ENCODE measurements around the gene GIMAP8.
"Not testable (repeated sequence)": the region's sequence is repeated elsewhere in the genome, so short reads cannot be mapped to it uniquely, and the experiment has no call there.

GIMAP8 gene

DNA sequence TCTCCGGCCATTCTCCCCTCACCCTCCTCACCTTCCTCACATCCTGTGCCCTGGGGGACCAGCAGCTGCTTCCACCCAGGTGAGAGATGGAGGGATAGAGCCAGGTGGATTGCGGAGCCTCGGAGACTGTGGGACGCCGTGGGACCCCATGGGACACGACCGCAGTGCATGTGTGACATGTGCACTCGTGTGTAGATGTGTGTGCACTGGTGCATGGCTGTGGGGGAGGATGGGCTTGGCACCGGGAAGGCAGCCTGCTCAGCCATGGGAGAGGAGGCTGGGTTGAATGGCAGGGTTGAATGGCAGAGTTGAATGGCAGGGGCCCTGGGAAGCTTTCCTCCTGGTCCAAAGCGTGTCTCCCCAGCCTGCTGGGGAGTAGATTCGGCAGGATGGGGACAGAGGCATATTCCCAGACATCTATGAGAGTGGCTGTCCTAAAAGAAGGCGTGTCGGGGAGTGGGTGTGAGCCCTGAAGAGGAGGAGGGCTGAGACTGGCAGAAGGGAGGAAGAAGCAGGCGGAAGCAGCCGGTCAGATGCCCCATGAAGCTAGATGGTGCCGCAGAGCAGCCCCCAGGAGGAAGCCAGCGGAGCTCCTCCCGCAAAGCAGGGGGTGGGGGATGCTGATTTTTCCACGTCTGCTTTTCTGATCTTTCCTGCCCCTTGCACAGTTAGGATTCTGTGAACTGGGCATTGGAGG, 815 bp downstream of the GIMAP8 start:
- no peak overlapping the region for H3K27ac ChIP-seq
- TF ChIP-seq, protein P1, sequence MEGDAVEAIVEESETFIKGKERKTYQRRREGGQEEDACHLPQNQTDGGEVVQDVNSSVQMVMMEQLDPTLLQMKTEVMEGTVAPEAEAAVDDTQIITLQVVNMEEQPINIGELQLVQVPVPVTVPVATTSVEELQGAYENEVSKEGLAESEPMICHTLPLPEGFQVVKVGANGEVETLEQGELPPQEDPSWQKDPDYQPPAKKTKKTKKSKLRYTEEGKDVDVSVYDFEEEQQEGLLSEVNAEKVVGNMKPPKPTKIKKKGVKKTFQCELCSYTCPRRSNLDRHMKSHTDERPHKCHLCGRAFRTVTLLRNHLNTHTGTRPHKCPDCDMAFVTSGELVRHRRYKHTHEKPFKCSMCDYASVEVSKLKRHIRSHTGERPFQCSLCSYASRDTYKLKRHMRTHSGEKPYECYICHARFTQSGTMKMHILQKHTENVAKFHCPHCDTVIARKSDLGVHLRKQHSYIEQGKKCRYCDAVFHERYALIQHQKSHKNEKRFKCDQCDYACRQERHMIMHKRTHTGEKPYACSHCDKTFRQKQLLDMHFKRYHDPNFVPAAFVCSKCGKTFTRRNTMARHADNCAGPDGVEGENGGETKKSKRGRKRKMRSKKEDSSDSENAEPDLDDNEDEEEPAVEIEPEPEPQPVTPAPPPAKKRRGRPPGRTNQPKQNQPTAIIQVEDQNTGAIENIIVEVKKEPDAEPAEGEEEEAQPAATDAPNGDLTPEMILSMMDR (conservative IDR thresholded peaks at IDR 0.05; ENCODE audit: low read depth), result no peak
- DNase-seq (ENCODE audit: low spot score), result no peak
- ChIA-PET CTCF (interaction anchor here (0.6 kb wide), 1 partner anchor 76 kb away, joined by 3 read pairs; no protein-coding TSS in a partner anchor), POLR2A (ENCODE audit: low non-redundant PET) (no interaction called here)

DNA sequence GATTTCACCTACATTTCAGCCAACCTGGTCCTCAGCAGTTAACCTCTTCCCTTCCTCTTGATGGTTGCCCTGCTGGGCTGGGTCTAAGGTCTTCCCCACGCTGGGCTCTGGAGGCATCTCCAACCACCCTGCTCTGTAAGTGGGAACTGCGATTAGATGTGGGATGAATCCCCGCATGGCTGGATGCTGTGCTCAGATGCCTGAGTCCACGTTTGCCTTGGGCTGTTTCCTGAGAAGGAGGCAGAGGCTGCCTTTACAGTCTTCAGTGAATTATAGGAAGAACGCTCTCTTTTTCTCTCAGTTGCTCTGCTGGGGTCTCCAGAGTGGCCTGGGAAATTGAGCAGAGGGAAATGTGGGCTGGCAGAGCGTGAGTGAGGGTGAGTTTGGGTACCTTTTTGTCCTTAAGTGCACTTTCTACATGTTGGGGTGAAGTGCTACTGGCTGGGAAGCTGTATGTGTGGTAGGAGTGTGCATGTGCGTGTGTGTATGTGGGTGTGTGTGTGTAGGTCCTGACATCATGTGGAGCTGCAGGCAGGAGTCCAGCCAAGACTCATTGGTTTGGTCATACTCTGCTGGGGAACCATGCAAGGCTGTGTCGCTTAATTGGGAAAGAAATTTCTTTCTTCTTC, 1.5 kb downstream of the GIMAP8 start:
- no peak overlapping the region for H3K27ac ChIP-seq
- TF ChIP-seq, protein P1 (conservative IDR thresholded peaks at IDR 0.05; ENCODE audit: low read depth), result no peak
- POLR2A ChIA-PET (ENCODE audit: low non-redundant PET), result no interaction called here
- CTCF ChIA-PET, result interaction anchor here (0.6 kb wide), 1 partner anchor 75 kb away, joined by 3 read pairs; no protein-coding TSS in a partner anchor
- DNase-seq (ENCODE audit: low spot score), result no peak

DNA sequence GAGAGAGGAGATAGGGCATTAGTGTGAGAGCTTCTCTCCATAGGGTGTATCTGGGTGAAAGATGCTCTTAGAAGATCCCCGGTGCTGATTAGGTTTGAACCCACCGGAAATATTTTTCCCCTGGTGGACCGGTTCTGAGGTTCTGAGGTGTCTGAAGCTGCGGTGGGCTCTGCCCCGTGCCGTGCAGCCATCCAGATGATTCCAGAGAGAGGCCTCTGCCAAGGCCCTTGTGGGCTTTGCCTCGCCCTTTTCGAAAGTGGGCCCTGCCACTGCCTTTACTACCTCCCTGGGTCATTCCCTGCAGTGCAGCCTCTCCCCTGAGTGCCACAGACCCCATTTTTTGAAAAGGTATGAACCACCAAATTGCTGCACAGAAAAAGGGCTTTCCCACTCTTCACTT, 2.8 kb downstream of the GIMAP8 start:
- ChIA-PET POLR2A (ENCODE audit: low non-redundant PET) (no interaction called here), CTCF (no interaction called here)
- no peak for DNase-seq (ENCODE audit: low spot score)
- TF ChIP-seq, protein P1 (conservative IDR thresholded peaks at IDR 0.05; ENCODE audit: low read depth), result no peak
- no peak overlapping the region for H3K27ac ChIP-seq

DNA sequence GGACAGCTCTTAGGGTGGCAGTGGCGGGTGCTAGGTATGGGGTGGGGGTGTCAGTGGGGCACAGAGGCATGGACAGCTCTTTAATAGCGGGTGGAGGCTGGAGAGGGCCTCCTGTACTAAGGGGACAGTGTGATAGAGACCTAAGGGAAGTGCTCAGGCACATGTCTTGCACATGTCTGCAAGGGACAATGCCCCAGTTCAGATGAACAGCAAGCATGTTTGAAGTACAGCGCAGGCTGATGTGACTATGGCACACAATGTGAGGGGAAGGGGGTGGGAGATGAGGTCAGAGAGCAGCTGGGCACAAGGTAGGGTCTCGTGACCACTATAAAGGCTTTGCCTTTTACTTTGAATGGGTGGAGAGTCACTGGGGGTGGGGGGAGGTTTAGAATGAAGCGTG, 3.5 kb downstream of the GIMAP8 start:
- TF ChIP-seq, protein P1 (conservative IDR thresholded peaks at IDR 0.05; ENCODE audit: low read depth), result no peak
- no peak overlapping the region for H3K27ac ChIP-seq
- CTCF ChIA-PET, result no interaction called here
- POLR2A ChIA-PET (ENCODE audit: low non-redundant PET), result no interaction called here
- DNase-seq (ENCODE audit: low spot score), result no peak

DNA sequence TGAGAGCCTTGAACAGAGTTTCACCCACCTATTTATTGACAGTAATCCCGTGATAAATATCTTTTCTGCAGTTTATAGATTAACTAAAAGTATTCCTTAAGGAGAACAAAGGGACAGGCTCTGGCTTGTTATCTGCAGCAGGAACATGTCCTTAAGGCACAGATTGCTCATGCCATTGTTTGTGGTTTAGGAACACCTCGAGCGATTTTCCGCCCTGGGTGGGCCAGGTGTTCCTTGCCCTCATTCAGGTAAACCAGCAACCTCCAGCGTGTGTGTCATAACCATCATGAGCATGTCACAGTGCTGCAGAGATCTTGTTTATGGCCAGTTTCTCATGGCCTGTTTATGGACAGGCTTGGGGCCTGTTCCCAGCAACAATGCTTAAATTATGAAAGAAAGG, 6.6 kb downstream of the GIMAP8 start:
- DNase-seq (ENCODE audit: low spot score); H3K27ac ChIP-seq; CTCF ChIA-PET; POLR2A ChIA-PET (ENCODE audit: low non-redundant PET): not testable (repeated sequence)

DNA sequence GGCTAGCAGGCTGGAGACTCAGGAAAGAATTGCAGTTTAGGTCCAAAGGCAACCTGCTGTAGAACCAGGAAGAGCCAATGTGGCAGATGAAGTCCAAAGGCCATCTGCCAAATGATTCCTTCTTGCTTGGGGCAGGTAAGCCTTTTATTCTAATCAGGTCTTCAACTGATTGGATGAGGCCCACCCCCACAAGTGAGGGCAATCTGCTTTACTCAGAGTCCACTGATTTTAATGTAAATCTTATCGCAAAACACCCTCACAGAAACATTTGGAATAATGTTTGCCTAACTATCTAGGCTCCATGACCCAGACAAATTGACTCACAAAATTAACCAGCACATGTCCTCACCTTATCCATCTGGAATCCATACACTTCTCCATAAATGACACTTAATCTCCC, 7.8 kb downstream of the GIMAP8 start:
- no peak for DNase-seq (ENCODE audit: low spot score)
- CTCF ChIA-PET, result no interaction called here
- TF ChIP-seq, protein P1 (conservative IDR thresholded peaks at IDR 0.05; ENCODE audit: low read depth), result no peak
- POLR2A ChIA-PET (ENCODE audit: low non-redundant PET), result no interaction called here
- no peak overlapping the region for H3K27ac ChIP-seq

DNA sequence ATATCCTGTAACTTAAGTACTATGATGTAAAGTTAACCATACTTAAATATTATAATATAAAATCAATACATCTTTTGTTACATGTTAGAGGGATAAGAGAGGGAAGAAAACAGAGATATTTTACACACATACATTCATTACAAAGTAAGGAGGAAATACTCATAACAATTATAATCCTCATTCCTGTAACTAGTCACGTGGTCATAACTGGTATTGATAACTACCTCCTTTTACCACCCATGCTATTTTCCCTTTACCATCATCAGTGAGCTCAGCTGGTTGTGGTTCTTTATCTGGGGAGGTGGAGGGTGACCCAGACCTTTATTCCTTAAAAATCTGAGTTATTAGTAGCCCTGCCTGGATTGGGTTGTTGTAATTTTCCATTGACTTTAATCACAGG, 8.3 kb downstream of the GIMAP8 start:
- TF ChIP-seq, protein P1 (conservative IDR thresholded peaks at IDR 0.05; ENCODE audit: low read depth), result no peak
- CTCF ChIA-PET, result no interaction called here
- no peak for DNase-seq (ENCODE audit: low spot score)
- POLR2A ChIA-PET (ENCODE audit: low non-redundant PET), result no interaction called here
- H3K27ac ChIP-seq, result no peak overlapping the region
